Prostate gland (tissue), 2 donors: ENCODE data around the gene KLHDC7B. TPM values are rescaled to one million over a fixed set of nuclear protein-coding genes. Genes with fewer than 3 reads are reported as not detected.

Experiments used
- DNase-seq: peaks from one replicate; pipeline ENCODE4 v3.0.0-alpha.2; 2019; ENCODE audit warnings: low spot score
- H3K27ac ChIP-seq, 2 donors: fragments of 200-600 bp; sonication (generic); 2 replicates each; pipeline ENCODE4 v1.5.1; 2017 to 2019
- H3K27me3 ChIP-seq: fragments of 200-600 bp; sonication (generic); replicated peaks from 2 replicates; pipeline ENCODE4 v1.5.1; 2019; ENCODE audit not compliant: insufficient read depth
- H3K36me3 ChIP-seq, 2 donors: fragments of 200-600 bp; sonication (generic); 1 replicate in 1 of 2; 2 replicates in 1 of 2; pipeline versions ENCODE4 v1.5.1 to v1.8.1; 2017 to 2019
- H3K4me1 ChIP-seq: fragments of 200-600 bp; sonication (generic); replicated peaks from 2 replicates; pipeline ENCODE4 v1.5.1; 2019
- H3K4me3 ChIP-seq, 2 donors: fragments of 200-600 bp; sonication (generic); 2 replicates each; pipeline ENCODE4 v1.5.1; 2017 to 2019
- H3K9me3 ChIP-seq: fragments of 200-600 bp; sonication (generic); 2 replicates; pipeline ENCODE4 v1.5.1; 2017
- CTCF ChIP-seq, 4 experiments: fragments of 200-600 bp in 2 of 4; fragments of 450-650 bp in 2 of 4; sonication (generic) in 2 of 4; IDR thresholded peaks; 1 replicate in 3 of 4; 2 replicates in 1 of 4; pipeline ENCODE4 v1.5.1; 2016 to 2019; ENCODE audit warnings: antibody characterized with exemption in 4 of 4, mild to moderate bottlenecking in 2 of 4, moderate library complexity in 2 of 4
- POLR2A ChIP-seq: fragments of 450-650 bp; IDR thresholded peaks from one replicate; pipeline ENCODE4 v1.6.1; 2016; ENCODE audit warnings: antibody characterized with exemption, mild to moderate bottlenecking
- POLR2AphosphoS5 ChIP-seq: sonication (generic); formaldehyde crosslinking; IDR thresholded peaks from one replicate; pipeline ENCODE4 v1.6.1; 2017; ENCODE audit warnings: antibody characterized with exemption
- WGBS: methylation state at CpG from one replicate; pipeline ENCODE4 v1.1.5; 2018; 5-methylcytosine and 5-hydroxymethylcytosine counted together
- intact Hi-C: fragments of 100-400 bp; cut with DNase I; formaldehyde crosslinking; loops from one replicate; pipeline ENCODE4 v1.14.2; 2022
- total RNA-seq, 2 donors: library from RNA; depleted of rRNA; stranded (reverse); fragments of >200 nt; gene quantifications; one replicate each; pipeline ENCODE4 v1.1.0, GENCODE V29; 2016

KLHDC7B gene
- total RNA-seq, 2 donors from 2014 or later = 0.62 TPM; not detected in 1

- H3K36me3 ChIP-seq = no peaks in the 10 kb centered on the region
- H3K27ac ChIP-seq = no peak overlapping the region
- H3K27me3 ChIP-seq = no peaks in the 10 kb centered on the region
- DNase-seq = no peak
- no peak for TF ChIP-seq POLR2AphosphoS5
- TF ChIP-seq POLR2A = no peak
- TF ChIP-seq CTCF (IDR thresholded peaks at IDR 0.05) = no peak
- no peaks in the 10 kb centered on the region for H3K9me3 ChIP-seq
- no peak overlapping the region for H3K4me3 ChIP-seq
- 88% methylated on average over 24 of the region's 26 CpGs for WGBS
- no peaks in the 10 kb centered on the region for H3K4me1 ChIP-seq
- intact Hi-C loops = no loop called here
Measured at GRCh38 chr22:50571264-50572175, 25.8 kb downstream of the KLHDC7B start.

GRCh38 chr22:50572965-50573364, 27.3 kb downstream of the KLHDC7B start:
- Histone ChIP-seq H3K27me3 (no peaks in the 10 kb centered on the region), H3K4me1 (no peaks in the 10 kb centered on the region), H3K4me3 (no peak overlapping the region), H3K27ac (no peak overlapping the region), H3K9me3 (no peaks in the 10 kb centered on the region), H3K36me3 (no peaks in the 10 kb centered on the region)
- TF ChIP-seq POLR2AphosphoS5 = no peak
- TF ChIP-seq CTCF (IDR thresholded peaks at IDR 0.05) = no peak
- no peak for TF ChIP-seq POLR2A
- DNase-seq = no peak
- WGBS = 94% methylated on average over 10 of the region's 11 CpGs
- intact Hi-C loops = no loop called here

- Histone ChIP-seq H3K4me1 (no peaks in the 10 kb centered on the region), H3K27me3 (no peaks in the 10 kb centered on the region), H3K36me3 (no peaks in the 10 kb centered on the region), H3K4me3 (no peak overlapping the region), H3K9me3 (no peaks in the 10 kb centered on the region), H3K27ac (no peak overlapping the region)
- WGBS = 89% methylated on average over 26 of the region's 26 CpGs
- no peak for DNase-seq
- intact Hi-C loops = no loop called here
- no peak for TF ChIP-seq POLR2AphosphoS5
- TF ChIP-seq CTCF (IDR thresholded peaks at IDR 0.05) = no peak
- TF ChIP-seq POLR2A = no peak
Measured at GRCh38 chr22:50573491-50574382, 28.0 kb downstream of the KLHDC7B start.

- H3K27me3 ChIP-seq = no peaks in the 10 kb centered on the region
- no peak for DNase-seq
- no peaks in the 10 kb centered on the region for H3K4me1 ChIP-seq
- H3K27ac ChIP-seq = no peak overlapping the region
- WGBS = 76% methylated on average over 11 of the region's 11 CpGs
- TF ChIP-seq POLR2AphosphoS5 (no peak), CTCF (IDR thresholded peaks at IDR 0.05) (no peak), POLR2A (no peak)
- H3K36me3 ChIP-seq = no peaks in the 10 kb centered on the region
- intact Hi-C loops = no loop called here
- no peak overlapping the region for H3K4me3 ChIP-seq
- H3K9me3 ChIP-seq = no peaks in the 10 kb centered on the region
Measured at GRCh38 chr22:50574383-50574755, 28.7 kb downstream of the KLHDC7B start.
